ENCODE measurements around the gene GATAD2A.
"Not testable (repeated sequence)": the region's sequence is repeated elsewhere in the genome, so short reads cannot be mapped to it uniquely, and the experiment has no call there.

- not testable (repeated sequence) for TF ChIP-seq CTCF, POLR2A (IDR thresholded peaks at IDR 0.05)
Measured at GRCh38 chr19:19380316-19380715, 25.2 kb upstream of the GATAD2A start.

All from Peyer's patch (tissue), 4 donors.